ENCODE data around the gene CDC42BPG.

CDC42BPG gene

GRCh38 chr11:64837887-64838351 is 6.5 kb downstream of the CDC42BPG start:
- ChIA-PET CTCF (no interaction called here), POLR2A (ENCODE audit: low non-redundant PET) (no interaction called here)
- H3K27ac ChIP-seq: peak overlapping the region; percentile 99
- no peak for DNase-seq (ENCODE audit: low spot score)
- TF ChIP-seq CTCF (conservative IDR thresholded peaks at IDR 0.05; ENCODE audit: low read depth): no peak

GRCh38 chr11:64836448-64837072 is 7.9 kb downstream of the CDC42BPG start:
- TF ChIP-seq CTCF (conservative IDR thresholded peaks at IDR 0.05; ENCODE audit: low read depth): no peak
- DNase-seq (ENCODE audit: low spot score): no peak
- CTCF ChIA-PET: no interaction called here
- POLR2A ChIA-PET (ENCODE audit: low non-redundant PET): interaction anchor here (0.5 kb wide), 1 partner anchor 559 kb away, joined by 3 read pairs; no protein-coding TSS in a partner anchor
- peak overlapping the region; percentile 99 for H3K27ac ChIP-seq

- peak overlapping the region; percentile 99 for H3K27ac ChIP-seq
- TF ChIP-seq CTCF (conservative IDR thresholded peaks at IDR 0.05; ENCODE audit: low read depth): no peak
- CTCF ChIA-PET: interaction anchor here (0.6 to 0.7 kb wide), 3 partner anchors 32 to 58 kb away, joined by 3 to 4 read pairs (median 3); no protein-coding TSS in a partner anchor
- no peak for DNase-seq (ENCODE audit: low spot score)
- POLR2A ChIA-PET (ENCODE audit: low non-redundant PET): interaction anchor here (0.5 kb wide), 1 partner anchor 558 kb away, joined by 3 read pairs; no protein-coding TSS in a partner anchor
These were observed 8.6 kb downstream of the CDC42BPG start for GRCh38 chr11:64835616-64836447.

- DNase-seq (ENCODE audit: low spot score): peak; percentile 90
- ChIA-PET CTCF (interaction anchor here (0.6 to 0.7 kb wide), 2 partner anchors 31 to 40 kb away, joined by 3 to 4 read pairs; no protein-coding TSS in a partner anchor), POLR2A (ENCODE audit: low non-redundant PET) (no interaction called here)
- H3K27ac ChIP-seq: peak overlapping the region; percentile 99
- no peak for TF ChIP-seq CTCF (conservative IDR thresholded peaks at IDR 0.05; ENCODE audit: low read depth)
These were observed 9.5 kb downstream of the CDC42BPG start for GRCh38 chr11:64834723-64835615.

GRCh38 chr11:64834031-64834722 is 10.3 kb downstream of the CDC42BPG start:
- H3K27ac ChIP-seq: peak overlapping the region; percentile 99
- ChIA-PET CTCF (no interaction called here), POLR2A (ENCODE audit: low non-redundant PET) (no interaction called here)
- TF ChIP-seq CTCF (conservative IDR thresholded peaks at IDR 0.05; ENCODE audit: low read depth): no peak
- no peak for DNase-seq (ENCODE audit: low spot score)
